HG03469 (cell line): ENCODE measurements around the gene ZNF695.

Source experiments
- ATAC-seq: cut with Tn5 transposase; IDR thresholded peaks from one replicate; pipeline ENCODE4 v1.9.1; 2021; ENCODE audit warnings: mild to moderate bottlenecking, moderate library complexity, moderate number of reproducible peaks; ENCODE audit not compliant: unreplicated experiment

ZNF695 gene

GRCh38 chr1:246959944-246960693 is 47.7 kb downstream of the ZNF695 start:
- peak; percentile 67 for ATAC-seq

GRCh38 chr1:246954126-246954525 is 53.7 kb downstream of the ZNF695 start:
- ATAC-seq: no peak

GRCh38 chr1:246951413-246951812 is 56.4 kb downstream of the ZNF695 start:
- ATAC-seq: no peak

- no peak for ATAC-seq
These were observed 57.9 kb downstream of the ZNF695 start for GRCh38 chr1:246949956-246950355.

- no peak for ATAC-seq
These were observed 60.6 kb downstream of the ZNF695 start for GRCh38 chr1:246947255-246947654.

GRCh38 chr1:246946366-246946765 is 61.5 kb downstream of the ZNF695 start:
- no peak for ATAC-seq
